ENCODE measurements around the gene CDH2.

The CDH2 gene

DNA sequence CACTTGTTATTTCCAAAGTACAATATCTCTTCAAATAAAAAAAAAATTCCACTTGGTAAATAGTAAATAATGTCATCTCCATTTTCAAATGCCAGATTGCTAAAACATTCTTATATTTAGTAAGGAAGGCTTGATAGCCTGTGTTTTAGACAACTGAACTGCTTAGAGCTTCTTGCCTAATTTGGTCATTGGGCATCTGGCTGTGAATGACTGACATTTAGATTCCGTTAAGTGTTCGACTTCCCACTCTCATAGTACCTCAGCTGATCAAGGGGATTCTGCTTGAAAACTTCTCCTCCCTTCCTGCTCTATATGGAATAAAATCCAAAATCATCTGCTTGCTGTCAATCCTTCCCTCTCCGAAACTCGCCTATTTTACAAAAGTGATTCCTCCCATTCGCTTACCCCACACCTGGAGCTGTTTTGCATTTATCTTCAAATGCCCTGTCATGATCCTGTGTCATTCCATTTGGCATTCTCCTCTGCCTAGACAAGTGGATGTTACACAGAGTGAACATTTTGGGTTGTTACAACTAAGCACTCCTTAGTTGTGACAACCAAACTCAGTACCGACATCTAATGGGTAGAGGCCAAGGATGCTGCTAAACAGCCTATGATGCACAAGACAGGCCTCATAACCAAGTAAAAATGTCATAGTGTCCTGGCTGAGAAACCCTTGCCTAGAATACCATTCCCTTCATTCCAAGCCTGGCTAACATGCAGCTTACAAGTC, 181.0 kb downstream of the CDH2 start:
- TF ChIP-seq, protein P1, sequence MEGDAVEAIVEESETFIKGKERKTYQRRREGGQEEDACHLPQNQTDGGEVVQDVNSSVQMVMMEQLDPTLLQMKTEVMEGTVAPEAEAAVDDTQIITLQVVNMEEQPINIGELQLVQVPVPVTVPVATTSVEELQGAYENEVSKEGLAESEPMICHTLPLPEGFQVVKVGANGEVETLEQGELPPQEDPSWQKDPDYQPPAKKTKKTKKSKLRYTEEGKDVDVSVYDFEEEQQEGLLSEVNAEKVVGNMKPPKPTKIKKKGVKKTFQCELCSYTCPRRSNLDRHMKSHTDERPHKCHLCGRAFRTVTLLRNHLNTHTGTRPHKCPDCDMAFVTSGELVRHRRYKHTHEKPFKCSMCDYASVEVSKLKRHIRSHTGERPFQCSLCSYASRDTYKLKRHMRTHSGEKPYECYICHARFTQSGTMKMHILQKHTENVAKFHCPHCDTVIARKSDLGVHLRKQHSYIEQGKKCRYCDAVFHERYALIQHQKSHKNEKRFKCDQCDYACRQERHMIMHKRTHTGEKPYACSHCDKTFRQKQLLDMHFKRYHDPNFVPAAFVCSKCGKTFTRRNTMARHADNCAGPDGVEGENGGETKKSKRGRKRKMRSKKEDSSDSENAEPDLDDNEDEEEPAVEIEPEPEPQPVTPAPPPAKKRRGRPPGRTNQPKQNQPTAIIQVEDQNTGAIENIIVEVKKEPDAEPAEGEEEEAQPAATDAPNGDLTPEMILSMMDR (IDR thresholded peaks at IDR 0.05; ENCODE audit: low read length, missing control alignments): no peak
- DNase-seq (ENCODE audit: low read depth): no peak
- no peak overlapping the region for H3K4me3 ChIP-seq (replicated peaks; ENCODE audit: low read depth, low read length)

DNA sequence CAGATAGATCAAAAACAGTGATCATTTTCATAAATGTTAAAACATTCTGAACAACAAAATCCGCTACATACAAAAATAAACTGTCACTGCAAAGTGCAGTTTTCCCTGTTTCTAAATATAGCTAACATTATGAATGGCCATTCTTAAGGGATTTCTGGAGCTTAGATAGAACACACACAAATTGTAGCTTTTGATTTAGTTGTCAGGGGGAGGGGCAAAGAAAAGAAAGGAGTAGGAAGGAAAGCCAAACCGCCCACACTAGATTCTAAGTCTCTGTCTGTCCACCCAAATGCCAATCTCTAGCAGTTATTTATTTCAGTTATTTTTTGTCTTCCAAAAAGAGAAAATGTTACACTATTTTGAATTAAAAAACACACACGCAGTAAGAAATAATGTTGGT, 182.4 kb downstream of the CDH2 start:
- TF ChIP-seq, protein P1 (IDR thresholded peaks at IDR 0.05; ENCODE audit: low read length, missing control alignments): no peak
- no peak for DNase-seq (ENCODE audit: low read depth)
- no peak overlapping the region for H3K4me3 ChIP-seq (replicated peaks; ENCODE audit: low read depth, low read length)

DNA sequence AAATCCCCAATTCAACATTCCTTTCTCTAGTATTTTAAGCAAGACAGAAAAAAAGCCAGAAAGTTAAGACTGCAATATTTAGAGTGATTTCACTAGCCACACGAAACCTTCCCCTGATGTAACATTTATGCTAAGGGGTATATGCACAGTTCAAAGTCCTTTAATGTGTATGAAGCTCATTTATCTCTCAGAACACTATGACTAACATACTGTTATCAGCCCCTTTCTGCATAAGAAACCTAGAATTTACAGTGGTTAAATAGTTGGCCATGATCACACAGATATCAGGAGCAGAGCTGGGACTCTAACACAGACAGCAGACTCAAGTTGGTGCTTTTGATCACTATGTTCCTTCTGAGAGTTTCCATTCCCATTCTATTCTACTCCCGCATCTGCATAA, 185.5 kb downstream of the CDH2 start:
- DNase-seq (ENCODE audit: low read depth): no peak
- no peak overlapping the region for H3K4me3 ChIP-seq (replicated peaks; ENCODE audit: low read depth, low read length)
- TF ChIP-seq, protein P1 (IDR thresholded peaks at IDR 0.05; ENCODE audit: low read length, missing control alignments): no peak

DNA sequence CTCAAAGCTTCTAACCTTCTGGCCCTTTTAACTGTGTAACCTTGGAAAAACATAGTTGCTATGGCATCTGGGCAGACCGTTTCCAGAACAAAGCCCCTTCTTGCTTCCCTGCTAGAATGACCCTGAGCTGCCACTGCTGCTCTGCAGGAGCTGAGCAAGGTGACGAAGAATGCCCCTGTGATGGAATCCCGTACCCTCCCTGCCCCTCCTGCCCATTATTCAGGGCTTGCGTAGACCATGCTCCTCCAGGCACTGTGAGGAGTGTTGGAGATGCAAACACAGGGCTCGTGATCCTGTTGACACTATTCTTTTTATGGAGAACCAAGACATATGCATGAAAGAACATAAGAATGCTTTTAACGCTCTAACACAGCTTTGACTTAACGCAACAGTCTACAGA, 191.1 kb downstream of the CDH2 start:
- DNase-seq (ENCODE audit: low read depth): no peak
- TF ChIP-seq, protein P1 (IDR thresholded peaks at IDR 0.05; ENCODE audit: low read length, missing control alignments): no peak

DNA sequence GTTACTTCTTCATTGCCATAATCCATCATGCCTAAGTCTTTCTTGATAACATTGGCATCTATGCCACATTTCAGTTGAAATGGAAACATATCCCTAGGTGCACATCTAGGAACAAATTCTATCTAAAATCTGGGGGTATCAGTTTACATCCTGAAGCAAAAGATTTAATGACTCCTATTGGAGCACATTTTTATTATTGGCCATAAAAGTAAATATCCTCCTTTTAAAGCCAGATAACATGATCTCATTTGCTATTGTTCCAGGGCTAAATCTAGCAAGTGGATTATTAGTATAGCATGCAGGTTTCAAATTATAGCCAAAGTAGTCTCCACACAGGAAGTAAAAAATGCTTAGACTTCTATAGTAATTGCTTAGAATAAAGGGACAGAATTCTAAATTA, 193.2 kb downstream of the CDH2 start:
- no peak for DNase-seq (ENCODE audit: low read depth)
- H3K4me3 ChIP-seq (replicated peaks; ENCODE audit: low read depth, low read length): no peak overlapping the region
- TF ChIP-seq, protein P1 (IDR thresholded peaks at IDR 0.05; ENCODE audit: low read length, missing control alignments): no peak

More for the DNA sequence above, 191.1 kb downstream of the CDH2 start:
- H3K4me3 ChIP-seq (replicated peaks; ENCODE audit: low read depth, low read length): no peak overlapping the region

DNA sequence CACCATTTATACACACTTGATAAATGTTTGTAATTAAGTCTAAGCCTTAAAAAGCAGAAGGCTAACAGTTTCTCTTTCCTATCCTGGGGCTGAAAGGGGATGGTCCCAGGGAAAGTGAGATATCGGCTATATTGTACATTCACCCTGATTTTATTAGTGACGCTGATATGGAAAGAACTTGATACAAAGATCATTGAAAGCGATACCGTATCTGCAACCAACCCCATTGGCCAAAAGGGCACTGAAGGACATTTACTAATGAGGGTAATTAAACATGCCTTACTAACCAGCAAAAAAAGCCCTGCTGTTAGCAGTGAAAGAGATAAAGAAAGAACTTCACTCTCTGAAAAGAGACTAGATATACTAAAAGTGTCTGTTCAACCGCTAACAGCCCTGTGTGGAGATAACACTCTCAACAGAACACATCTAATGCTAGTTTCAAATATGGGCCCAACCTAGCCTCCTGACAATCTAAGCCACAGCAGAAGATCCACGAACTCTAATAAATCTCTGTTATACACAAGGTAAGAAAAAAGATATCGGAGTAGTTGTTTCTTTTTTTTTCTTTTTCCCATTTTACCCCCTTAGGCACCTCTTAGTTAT, 200.0 kb downstream of the CDH2 start:
- no peak overlapping the region for H3K4me3 ChIP-seq (replicated peaks; ENCODE audit: low read depth, low read length)
- DNase-seq (ENCODE audit: low read depth): no peak
- TF ChIP-seq, protein P1 (IDR thresholded peaks at IDR 0.05; ENCODE audit: low read length, missing control alignments): no peak

DNA sequence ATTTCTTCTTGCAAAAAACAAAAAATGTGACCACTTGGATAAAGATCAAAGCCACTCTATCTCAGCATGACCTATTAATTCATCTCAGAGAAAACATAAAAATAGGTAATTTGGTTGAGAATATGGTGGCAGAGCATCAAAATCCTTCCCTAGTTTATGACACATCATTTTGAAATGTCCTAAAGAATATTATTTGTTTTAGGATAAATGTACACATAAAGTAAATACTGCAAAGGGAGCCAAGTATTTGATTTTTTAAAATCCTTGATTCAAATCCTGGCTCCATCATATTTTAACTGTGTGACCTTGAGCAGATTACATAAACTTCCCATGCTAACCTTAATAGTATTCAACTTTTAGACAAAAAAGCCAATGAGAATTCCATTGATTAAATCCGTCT, 206.6 kb downstream of the CDH2 start:
- DNase-seq (ENCODE audit: low read depth): no peak
- TF ChIP-seq, protein P1 (IDR thresholded peaks at IDR 0.05; ENCODE audit: low read length, missing control alignments): no peak
- H3K4me3 ChIP-seq (replicated peaks; ENCODE audit: low read depth, low read length): no peak overlapping the region

All from fibroblast of pulmonary artery (primary cell).